ENCODE measurements around the gene TXNL4A. TPM values are rescaled to one million over a fixed set of nuclear protein-coding genes. Genes with fewer than 3 reads are reported as not detected.

Gene TXNL4A
- total RNA-seq, 1 experiment from 2014 or later: 178 TPM

DNA sequence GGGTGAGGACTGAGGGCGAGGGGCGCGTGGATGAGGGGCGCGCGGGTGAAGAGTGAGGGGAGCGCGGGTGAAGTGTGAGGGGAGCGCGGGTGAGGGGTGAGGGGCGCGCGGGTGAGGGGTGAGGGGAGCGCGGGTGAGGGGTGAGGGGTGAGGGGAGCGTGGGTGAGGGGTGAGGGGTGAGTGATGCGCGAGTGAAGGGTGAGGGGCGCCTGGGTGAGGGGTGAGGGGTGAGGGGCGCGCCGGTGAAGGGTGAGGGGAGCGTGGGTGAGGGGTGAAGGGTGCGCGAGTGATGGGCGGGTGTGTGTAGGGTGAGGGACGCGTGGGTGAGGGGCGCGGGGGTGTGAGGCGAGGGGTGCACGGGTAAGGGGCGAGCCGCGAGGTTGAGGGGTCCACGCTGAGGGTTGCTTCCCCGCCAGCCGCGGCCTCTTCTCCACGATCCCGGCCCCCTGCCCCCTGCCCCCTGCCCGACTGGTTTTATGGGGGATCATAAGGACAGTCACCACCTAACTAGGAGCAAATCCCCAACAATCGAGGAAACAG lies 35.8 kb downstream of the TXNL4A start:
- Histone ChIP-seq H3K9me3 (ENCODE audit: control insufficient read depth in 1 of 2, insufficient read depth in 1 of 2, low read depth in 1 of 2, low read length in 2 of 2) (no peaks in the 10 kb centered on the region), H3K4me2 (ENCODE audit: low read length) (peak overlapping the region; percentile 79), H2AFZ (ENCODE audit: low read depth, low read length, poor library complexity, severe bottlenecking) (no peak overlapping the region), H3K27ac (ENCODE audit: low read depth, low read length) (peak overlapping the region; percentile 69; the same call in 1 of the 2 replicates), H4K20me1 (ENCODE audit: insufficient read depth) (peaks cover 3% of the 10 kb centered on the region; the same call in 1 of the 2 replicates), H3K9ac (ENCODE audit: low read length) (peak overlapping the region; percentile 81), H3K27me3 (ENCODE audit: insufficient read depth, low read length) (no peaks in the 10 kb centered on the region), H3K4me3 (replicated peaks in 1 of 2; ENCODE audit: low read depth in 1 of 2, low read length in 2 of 2) (peak overlapping the region; percentile 54 to 70), H3K9me2 (ENCODE audit: insufficient read depth) (no peaks in the 10 kb centered on the region), H3K79me2 (ENCODE audit: insufficient read depth, low read length) (peaks cover 36% of the 10 kb centered on the region), H3K36me3 (ENCODE audit: control insufficient read depth in 1 of 2, insufficient read depth in 2 of 2, low read length in 2 of 2) (peaks cover 0 to 11% of the 10 kb centered on the region in 2 experiments; a peak in 1 of 4 replicates), H3K4me1 (ENCODE audit: control insufficient read depth in 1 of 2, insufficient read depth in 2 of 2, low read length in 2 of 2) (peaks cover 3 to 16% of the 10 kb centered on the region in 2 experiments; a peak in 2 of 4 replicates)
- TF ChIP-seq YY1 (IDR thresholded peaks at IDR 0.05; ENCODE audit: extremely low read depth, insufficient replicate concordance, low read depth, low read length): no peak
- TF ChIP-seq, protein P1, sequence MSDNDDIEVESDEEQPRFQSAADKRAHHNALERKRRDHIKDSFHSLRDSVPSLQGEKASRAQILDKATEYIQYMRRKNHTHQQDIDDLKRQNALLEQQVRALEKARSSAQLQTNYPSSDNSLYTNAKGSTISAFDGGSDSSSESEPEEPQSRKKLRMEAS (IDR thresholded peaks at IDR 0.05): no peak
- no peak for TF ChIP-seq CEBPB (IDR thresholded peaks at IDR 0.05; ENCODE audit: low read depth)
- no peak for TF ChIP-seq POLR2AphosphoS5 (IDR thresholded peaks at IDR 0.05; ENCODE audit: low read depth, low read length)
- no peak for TF ChIP-seq TCF7L2 (IDR thresholded peaks at IDR 0.05; ENCODE audit: borderline replicate concordance, extremely low read depth, insufficient read depth, insufficient read length)
- TF ChIP-seq, protein P2, sequence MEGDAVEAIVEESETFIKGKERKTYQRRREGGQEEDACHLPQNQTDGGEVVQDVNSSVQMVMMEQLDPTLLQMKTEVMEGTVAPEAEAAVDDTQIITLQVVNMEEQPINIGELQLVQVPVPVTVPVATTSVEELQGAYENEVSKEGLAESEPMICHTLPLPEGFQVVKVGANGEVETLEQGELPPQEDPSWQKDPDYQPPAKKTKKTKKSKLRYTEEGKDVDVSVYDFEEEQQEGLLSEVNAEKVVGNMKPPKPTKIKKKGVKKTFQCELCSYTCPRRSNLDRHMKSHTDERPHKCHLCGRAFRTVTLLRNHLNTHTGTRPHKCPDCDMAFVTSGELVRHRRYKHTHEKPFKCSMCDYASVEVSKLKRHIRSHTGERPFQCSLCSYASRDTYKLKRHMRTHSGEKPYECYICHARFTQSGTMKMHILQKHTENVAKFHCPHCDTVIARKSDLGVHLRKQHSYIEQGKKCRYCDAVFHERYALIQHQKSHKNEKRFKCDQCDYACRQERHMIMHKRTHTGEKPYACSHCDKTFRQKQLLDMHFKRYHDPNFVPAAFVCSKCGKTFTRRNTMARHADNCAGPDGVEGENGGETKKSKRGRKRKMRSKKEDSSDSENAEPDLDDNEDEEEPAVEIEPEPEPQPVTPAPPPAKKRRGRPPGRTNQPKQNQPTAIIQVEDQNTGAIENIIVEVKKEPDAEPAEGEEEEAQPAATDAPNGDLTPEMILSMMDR (IDR thresholded peaks at IDR 0.05 in 2 of 3, conservative IDR thresholded peaks at IDR 0.05 in 1 of 3; ENCODE audit: borderline replicate concordance in 1 of 3, insufficient read depth in 1 of 3, low read depth in 2 of 3, low read length in 2 of 3): no peak
- no peak for TF ChIP-seq SP1 (IDR thresholded peaks at IDR 0.05; ENCODE audit: low read depth)
- TF ChIP-seq, protein P3, sequence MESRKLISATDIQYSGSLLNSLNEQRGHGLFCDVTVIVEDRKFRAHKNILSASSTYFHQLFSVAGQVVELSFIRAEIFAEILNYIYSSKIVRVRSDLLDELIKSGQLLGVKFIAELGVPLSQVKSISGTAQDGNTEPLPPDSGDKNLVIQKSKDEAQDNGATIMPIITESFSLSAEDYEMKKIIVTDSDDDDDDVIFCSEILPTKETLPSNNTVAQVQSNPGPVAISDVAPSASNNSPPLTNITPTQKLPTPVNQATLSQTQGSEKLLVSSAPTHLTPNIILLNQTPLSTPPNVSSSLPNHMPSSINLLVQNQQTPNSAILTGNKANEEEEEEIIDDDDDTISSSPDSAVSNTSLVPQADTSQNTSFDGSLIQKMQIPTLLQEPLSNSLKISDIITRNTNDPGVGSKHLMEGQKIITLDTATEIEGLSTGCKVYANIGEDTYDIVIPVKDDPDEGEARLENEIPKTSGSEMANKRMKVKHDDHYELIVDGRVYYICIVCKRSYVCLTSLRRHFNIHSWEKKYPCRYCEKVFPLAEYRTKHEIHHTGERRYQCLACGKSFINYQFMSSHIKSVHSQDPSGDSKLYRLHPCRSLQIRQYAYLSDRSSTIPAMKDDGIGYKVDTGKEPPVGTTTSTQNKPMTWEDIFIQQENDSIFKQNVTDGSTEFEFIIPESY (IDR thresholded peaks at IDR 0.05; ENCODE audit: extremely low read depth, insufficient replicate concordance, low read length): no peak
- no peak for TF ChIP-seq POLR2A (IDR thresholded peaks at IDR 0.05; ENCODE audit: borderline replicate concordance, extremely low read depth, insufficient read depth, insufficient read length)
- no peak for TF ChIP-seq EZH2 (IDR thresholded peaks at IDR 0.05)
- no peak for TF ChIP-seq EGR1 (IDR thresholded peaks at IDR 0.05; ENCODE audit: low read depth)
- no peak for TF ChIP-seq CBX3 (IDR thresholded peaks at IDR 0.05; ENCODE audit: low read depth)
- no peak for TF ChIP-seq SRF (IDR thresholded peaks at IDR 0.05; ENCODE audit: low read depth)
- TF ChIP-seq, protein P4, sequence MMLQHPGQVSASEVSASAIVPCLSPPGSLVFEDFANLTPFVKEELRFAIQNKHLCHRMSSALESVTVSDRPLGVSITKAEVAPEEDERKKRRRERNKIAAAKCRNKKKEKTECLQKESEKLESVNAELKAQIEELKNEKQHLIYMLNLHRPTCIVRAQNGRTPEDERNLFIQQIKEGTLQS (IDR thresholded peaks at IDR 0.05): no peak
- TF ChIP-seq EZH2phosphoT487 (IDR thresholded peaks at IDR 0.05; ENCODE audit: borderline replicate concordance): no peak
- TF ChIP-seq ZNF274 (IDR thresholded peaks at IDR 0.05; ENCODE audit: low read depth, low read length): no peak
- TF ChIP-seq RAD21 (IDR thresholded peaks at IDR 0.05; ENCODE audit: low read depth): no peak
- no peak for TF ChIP-seq ZFX (IDR thresholded peaks at IDR 0.05)
- BruUV-seq (replicated peaks): no TSS peak
- DNase-seq (ENCODE audit: low read depth, low spot score) (no peak), ATAC-seq (no peak)
- ChIA-PET POLR2A (interaction anchor here (1.8 kb wide), 1 partner anchor 12 kb away, joined by 7 read pairs; the partner anchor contains the start of gene HSBP1L1), RAD21 (ENCODE audit: low non-redundant PET in 1 of 2, low total read pairs in 2 of 2, uncharacterized antibody in 2 of 2, unreplicated experiment in 2 of 2) (no interaction called here), CTCF (no interaction called here)
- intact Hi-C loops (cut with micrococcal nuclease): no loop called here
